Adrenal gland (tissue), 12 donors: ENCODE data around the gene PYGB. TPM values are rescaled to one million over a fixed set of nuclear protein-coding genes. Genes with fewer than 3 reads are reported as not detected.

Experiments used
- DNase-seq, 7 donors: peaks; one replicate each; pipeline ENCODE4 v3.0.0-alpha.2; 2019 to 2020
- H3K27ac ChIP-seq, 5 donors: fragments of 200-600 bp; sonication (generic) in 4 of 5; 1 replicate in 3 of 5; 2 replicates in 2 of 5; pipeline versions ENCODE4 v1.5.1 to v1.8.0; 2016 to 2020; ENCODE audit warnings: mild to moderate bottlenecking in 1 of 5
- H3K27me3 ChIP-seq: fragments of 200-600 bp; 2 replicates; pipeline ENCODE4 v1.8.0; 2021
- H3K36me3 ChIP-seq, 2 donors: fragments of 200-600 bp; replicated peaks in 1 of 2; 1 replicate in 1 of 2; 2 replicates in 1 of 2; pipeline versions ENCODE4 v1.5.1 to v1.8.0; 2018 to 2022
- H3K4me1 ChIP-seq, 2 donors: fragments of 200-600 bp; replicated peaks in 1 of 2; 1 replicate in 1 of 2; 2 replicates in 1 of 2; pipeline versions ENCODE4 v1.5.1 to v1.8.0; 2018 to 2021
- H3K4me3 ChIP-seq, 4 donors: fragments of 200-600 bp; sonication (generic) in 3 of 4; one replicate each; pipeline ENCODE4 v1.5.1; 2016 to 2018
- H3K9me3 ChIP-seq, 3 donors: fragments of 200-600 bp; sonication (generic) in 1 of 3; replicated peaks in 1 of 3; 1 replicate in 2 of 3; 2 replicates in 1 of 3; pipeline versions ENCODE4 v1.5.1 to v1.8.0; 2016 to 2021
- CTCF ChIP-seq, 6 experiments: fragments of 450-650 bp in 4 of 6; fragments of 200-600 bp in 2 of 6; sonication (generic) in 1 of 6; IDR thresholded peaks; 1 replicate in 5 of 6; 2 replicates in 1 of 6; pipeline versions ENCODE4 v1.5.1 to v1.8.0; 2016 to 2021; ENCODE audit warnings: antibody characterized with exemption in 6 of 6, mild to moderate bottlenecking in 2 of 6, moderate library complexity in 1 of 6
- POLR2A ChIP-seq, 2 donors: fragments of 450-650 bp; IDR thresholded peaks; one replicate each; pipeline ENCODE4 v1.6.1; 2017; ENCODE audit warnings: antibody characterized with exemption in 2 of 2, mild to moderate bottlenecking in 2 of 2, moderate library complexity in 1 of 2
- WGBS, 4 donors: extraction: QIAGEN DNeasy Blood & Tissue Kit in 2 of 4; methylation state at CpG; one replicate each; pipeline versions ENCODE4 v1.1.5 to v1.1.7; 2013 to 2017; 5-methylcytosine and 5-hydroxymethylcytosine counted together
- intact Hi-C, 2 donors: fragments of 100-400 bp; cut with DNase I; formaldehyde crosslinking; loops; one replicate each; pipeline versions ENCODE4 v1.14.1 to v1.15.0; 2022 to 2023
- polyA plus RNA-seq, 3 donors: library from polyadenylated mRNA; stranded (reverse); fragments of 200-250 nt in 2 of 3; fragments of 350-450 nt in 1 of 3; fragmentation: Illumina TruSeq in 1 of 3; extraction: RNeasy Lipid Tissue Mini Kit (QIAGEN cat#74804) in 1 of 3; gene quantifications; one replicate each; pipeline ENCODE4 v1.2.3, GENCODE V29; 2013 to 2014
- total RNA-seq, 9 donors: library from RNA; depleted of rRNA in 4 of 9; stranded (reverse); fragments of >200 nt in 4 of 9; fragments of 120-200 nt in 1 of 9; fragmentation: NEBNext Ultra II Directional in 1 of 9; extraction: Animal tissue kit (Norgen Biotek cat#: 25700) in 1 of 9; gene quantifications; one replicate each; pipeline versions ENCODE4 v1.1.0 to v1.2.4, GENCODE V29; 2013 to 2023
- donor health status: healthy with polysubstance abuse.
- donor health status: Bipolar disorder and iron deficiency.
- donor health status: DM: yes; HTN: yes; CAD: no.
- donor health status: DM: no; HTN: no; CAD: no.
- donor health status: DM: no; HTN: no; CAD: no.
- donor health status: DM: yes; HTN: yes; CAD: no.

The PYGB gene
- total and polyA plus RNA-seq, 12 donors = 15.7 to 118 (median 71.4) TPM

GRCh38 chr20:25293507-25293906 is 45.6 kb downstream of the PYGB start:
- no peak for DNase-seq
- TF ChIP-seq POLR2A (IDR thresholded peaks at IDR 0.05) (no peak), CTCF (IDR thresholded peaks at IDR 0.05) (no peak)
- intact Hi-C loops = loop anchor here in 1 of 2 donors (10.0 kb wide), 1 partner anchor 101 kb away; the partner anchor contains the start of gene ABHD12
- Histone ChIP-seq H3K9me3 (no peaks in the 10 kb centered on the region), H3K4me3 (no peak overlapping the region), H3K36me3 (peaks cover 0 to 20% of the 10 kb centered on the region in 2 donors), H3K4me1 (peaks cover 25 to 28% of the 10 kb centered on the region in 2 donors), H3K27me3 (no peaks in the 10 kb centered on the region), H3K27ac (no peak overlapping the region)
- 85 to 94% (median 88%) methylated on average over 10 of the region's 10 CpGs for WGBS, 4 donors

GRCh38 chr20:25293910-25294458 is 46.1 kb downstream of the PYGB start:
- Histone ChIP-seq H3K36me3 (peaks cover 0 to 15% of the 10 kb centered on the region in 2 donors), H3K9me3 (no peaks in the 10 kb centered on the region), H3K4me3 (no peak overlapping the region), H3K27ac (peak overlapping the region in 2 of 5 donors; percentile 77 to 81), H3K4me1 (peaks cover 25 to 28% of the 10 kb centered on the region in 2 donors), H3K27me3 (no peaks in the 10 kb centered on the region)
- DNase-seq = no peak
- intact Hi-C loops = loop anchor here in 1 of 2 donors (10.0 kb wide), 1 partner anchor 101 kb away; the partner anchor contains the start of gene ABHD12
- WGBS, 4 donors = 83 to 89% (median 86%) methylated on average over 12 to 13 of the region's 13 CpGs
- TF ChIP-seq POLR2A (IDR thresholded peaks at IDR 0.05) (no peak), CTCF (IDR thresholded peaks at IDR 0.05) (no peak)

GRCh38 chr20:25294459-25295385 is 46.8 kb downstream of the PYGB start:
- TF ChIP-seq POLR2A (IDR thresholded peaks at IDR 0.05) = no peak
- TF ChIP-seq CTCF (IDR thresholded peaks at IDR 0.05) = peak; percentile 40 to 68 (median 58)
- peak in 2 of 7 donors; percentile 48 to 71 for DNase-seq
- 59 to 68% (median 61%) methylated on average over 16 to 22 of the region's 22 CpGs for WGBS, 4 donors
- Histone ChIP-seq H3K9me3 (no peaks in the 10 kb centered on the region), H3K27ac (peak overlapping the region in 4 of 5 donors; percentile 65 to 88 (median 79)), H3K27me3 (no peaks in the 10 kb centered on the region), H3K4me3 (no peak overlapping the region), H3K36me3 (peaks cover 0 to 10% of the 10 kb centered on the region in 2 donors), H3K4me1 (peaks cover 25 to 28% of the 10 kb centered on the region in 2 donors)
- intact Hi-C loops = loop anchor here (5.0 to 10.0 kb wide), 2 partner anchors 100 to 103 kb away; partner anchors contain the start of gene ABHD12 (in 1 of the 2)
